ENCODE measurements around the gene KIF3C. TPM values are rescaled to one million over a fixed set of nuclear protein-coding genes. Genes with fewer than 3 reads are reported as not detected.
A peak's percentile ranks its signal among the peaks of the same experiment; 100 is the strongest.

KIF3C gene
- total and polyA plus RNA-seq, 9 of the 15 experiments (the other 6 are each of a cell fraction or from before 2014, with no cell fraction given), result 0.69 to 6.7 (median 3.3) TPM

DNA sequence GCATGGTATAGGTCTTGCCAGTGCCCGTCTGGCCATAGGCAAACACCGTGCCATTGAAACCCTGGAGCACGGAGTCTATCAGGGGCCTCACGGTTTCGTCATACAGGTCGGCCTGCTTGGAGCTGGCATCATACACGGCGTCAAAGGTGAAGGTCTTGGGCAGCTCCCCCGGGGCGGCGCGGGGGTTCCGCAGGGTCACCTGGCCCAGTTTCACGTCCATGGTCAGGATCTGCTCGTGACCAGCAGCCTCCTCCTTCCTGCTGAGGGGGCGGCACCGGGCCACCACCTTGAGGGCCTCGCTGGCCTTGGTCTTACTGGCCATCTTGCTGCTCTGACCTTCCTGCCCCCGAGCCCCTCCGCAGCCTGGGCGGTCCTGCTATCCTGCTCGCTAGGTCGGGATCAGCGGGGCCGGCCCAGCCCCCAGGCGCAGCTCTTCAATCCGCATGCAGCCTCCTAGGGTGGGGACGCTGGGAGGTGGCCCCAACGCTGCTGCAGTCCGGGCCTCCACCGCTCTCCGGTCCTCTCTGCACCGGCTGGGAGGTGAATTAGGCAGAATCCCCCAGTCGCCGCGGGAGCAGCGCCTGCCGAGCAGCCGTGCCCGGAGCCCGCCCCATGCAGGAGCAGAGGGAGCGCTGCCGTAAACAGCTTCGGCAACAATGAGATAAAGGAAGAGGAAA is 563 bp downstream of the KIF3C start (continued):
- no peak for TF ChIP-seq MAZ (CRISPR knock-in tag; conservative IDR thresholded peaks at IDR 0.05 in 1 of 2, IDR thresholded peaks at IDR 0.05 in 1 of 2)
- TF ChIP-seq FIP1L1 (IDR thresholded peaks at IDR 0.05; ENCODE audit: low read depth, low read length, poor library complexity, severe bottlenecking), result peak; percentile 35
- peak; percentile 15 to 26; a peak in 1 of 4 replicates for TF ChIP-seq NRF1 (conservative IDR thresholded peaks at IDR 0.05 in 1 of 2, IDR thresholded peaks at IDR 0.05 in 1 of 2)

DNA sequence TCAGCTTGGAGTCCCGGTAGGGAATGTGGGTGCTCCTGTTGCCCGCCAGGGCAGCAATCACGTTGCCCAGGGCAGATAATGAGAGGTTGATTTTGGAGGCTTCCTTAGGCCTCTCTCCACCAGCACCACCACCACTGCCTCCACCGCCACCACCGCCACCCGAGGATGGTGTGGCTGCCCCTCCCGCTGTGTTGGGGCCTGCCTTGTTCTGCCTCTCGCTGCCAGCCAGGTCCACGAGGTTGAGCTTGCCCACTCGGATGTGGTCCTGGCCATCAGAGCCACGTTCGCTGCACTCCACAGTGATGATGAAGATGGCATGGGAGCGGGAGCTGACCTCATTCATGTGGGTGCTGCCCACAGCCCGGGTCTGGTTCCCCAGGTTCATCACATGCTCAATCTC is 1.3 kb downstream of the KIF3C start:
- H2AFZ ChIP-seq (ENCODE audit: low read depth, low read length), result no peak overlapping the region
- intact Hi-C loops (cut with micrococcal nuclease), result no loop called here
- ATAC-seq, result no peak
- no peak overlapping the region for H3K4me3 ChIP-seq
- H3K4me1 ChIP-seq (replicated peaks in 1 of 2; ENCODE audit: control insufficient read depth in 2 of 2, insufficient read depth in 2 of 2, low read length in 2 of 2), result peaks cover 6 to 33% of the 10 kb centered on the region in 2 experiments; a peak in 3 of 5 replicates
- CTCF ChIA-PET (ENCODE audit: low intra/inter-chr PET ratio), result no interaction called here
- in situ Hi-C loops (cut with MboI), result no loop called here
- no peak for DNase-seq (ENCODE audit: extremely low read depth in 1 of 4, low spot score in 3 of 4)
- no peaks in the 10 kb centered on the region for H3K27me3 ChIP-seq (ENCODE audit: control insufficient read depth in 2 of 2, insufficient read depth in 2 of 2, low read length in 2 of 2)
- no peak overlapping the region for H3K27ac ChIP-seq (ENCODE audit: extremely low read depth, low read depth, low read length)
- no peak overlapping the region for H3K4me2 ChIP-seq (ENCODE audit: insufficient read depth, low read length)
- H3K79me2 ChIP-seq (ENCODE audit: control insufficient read depth, insufficient read depth, low read length), result no peaks in the 10 kb centered on the region
- H4K20me1 ChIP-seq (replicated peaks; ENCODE audit: control insufficient read depth, insufficient read depth, low read length), result 0 out of 2 replicates have a peak, but pooled peaks cover 7% of the 10 kb centered on the region
- 0 out of 4 replicates have a peak overlapping the region, but pooled peaks of 1 of the 2 experiments have one; percentile 38 for H3K9ac ChIP-seq (ENCODE audit: insufficient read depth in 1 of 2, low read depth in 2 of 2, low read length in 2 of 2)
- WGBS (ENCODE audit: insufficient coverage, low coverage, missing lambda C conversion rate), result 87% methylated on average over 10 of the region's 14 CpGs
- H3K9me3 ChIP-seq (replicated peaks; ENCODE audit: control insufficient read depth, insufficient read depth, low read depth, low read length), result no peaks in the 10 kb centered on the region
- no peak for FAIRE-seq
- no peak for TF ChIP-seq GABPB2 (CRISPR knock-in tag; conservative IDR thresholded peaks at IDR 0.05)
- TF ChIP-seq HEY1 (CRISPR knock-in tag; IDR thresholded peaks at IDR 0.05; ENCODE audit: borderline replicate concordance), result no peak
- no peaks in the 10 kb centered on the region for H3K36me3 ChIP-seq (ENCODE audit: control insufficient read depth, insufficient read depth, low read length)
- POLR2A ChIA-PET, result interaction anchor here (0.6 to 1.4 kb wide), 3 partner anchors 9 to 102 kb away, joined by 3 to 8 read pairs (median 5); partner anchors contain the start of gene ASXL2
- H3K9me1 ChIP-seq (ENCODE audit: control insufficient read depth, insufficient read depth, low read length), result no peaks in the 10 kb centered on the region
- no TSS peak for BruUV-seq (replicated peaks)
